ENCODE results near the gene TRIM56.
A peak's percentile ranks its signal among the peaks of the same experiment; 100 is the strongest.
"Not testable (repeated sequence)": the region's sequence is repeated elsewhere in the genome, so short reads cannot be mapped to it uniquely, and the experiment has no call there.

The TRIM56 gene

GRCh38 chr7:101129603-101130117 lies 44.4 kb downstream of the TRIM56 start:
- no peak for TF ChIP-seq CTCF (IDR thresholded peaks at IDR 0.05; ENCODE audit: low read depth, low read length)
- DNase-seq (ENCODE audit: extremely low read depth, low read depth), result no peak

GRCh38 chr7:101132626-101133600 lies 47.6 kb downstream of the TRIM56 start:
- not testable (repeated sequence) for DNase-seq (ENCODE audit: extremely low read depth, low read depth)

GRCh38 chr7:101133621-101134398 lies 48.5 kb downstream of the TRIM56 start:
- TF ChIP-seq CTCF (IDR thresholded peaks at IDR 0.05; ENCODE audit: low read depth, low read length), result no peak
- DNase-seq (ENCODE audit: extremely low read depth, low read depth), result peak; percentile 64

- TF ChIP-seq CTCF (IDR thresholded peaks at IDR 0.05; ENCODE audit: low read depth, low read length), result no peak
- DNase-seq (ENCODE audit: extremely low read depth, low read depth), result no peak
These were observed 49.2 kb downstream of the TRIM56 start for GRCh38 chr7:101134399-101134980.

- no peak for DNase-seq (ENCODE audit: extremely low read depth, low read depth)
- no peak for TF ChIP-seq CTCF (IDR thresholded peaks at IDR 0.05; ENCODE audit: low read depth, low read length)
These were observed 52.5 kb downstream of the TRIM56 start for GRCh38 chr7:101137651-101138212.

GRCh38 chr7:101138213-101138870 lies 53.1 kb downstream of the TRIM56 start:
- TF ChIP-seq CTCF (IDR thresholded peaks at IDR 0.05; ENCODE audit: low read depth, low read length), result peak; percentile 70
- DNase-seq (ENCODE audit: extremely low read depth, low read depth), result peak; percentile 90

GRCh38 chr7:101140339-101140699 lies 55.0 kb downstream of the TRIM56 start:
- TF ChIP-seq CTCF (IDR thresholded peaks at IDR 0.05; ENCODE audit: low read depth, low read length), result no peak
- DNase-seq (ENCODE audit: extremely low read depth, low read depth), result no peak

Measured in AG09319 (cell line).